Gastrocnemius medialis (tissue), 4 donors: ENCODE data around the gene CNPY2. TPM values are rescaled to one million over a fixed set of nuclear protein-coding genes. Genes with fewer than 3 reads are reported as not detected.
"Not testable (repeated sequence)": the region's sequence is repeated elsewhere in the genome, so short reads cannot be mapped to it uniquely, and the experiment has no call there.

Source experiments
- ATAC-seq, 2 donors: fragments of 150-250 bp; one replicate each; pipeline ENCODE4 v1.9.1; 2016
- DNase-seq, 2 donors: peaks; one replicate each; pipeline ENCODE4 v3.0.0-alpha.2; 2019
- H3K27ac ChIP-seq, 4 donors: fragments of 200-600 bp; sonication (generic); 1 replicate in 1 of 4; 2 replicates in 3 of 4; pipeline ENCODE4 v1.5.1; 2016 to 2018; ENCODE audit warnings: mild to moderate bottlenecking in 2 of 4, moderate library complexity in 1 of 4
- H3K27me3 ChIP-seq, 3 donors: fragments of 200-600 bp; sonication (generic) in 2 of 3; 1 replicate in 1 of 3; 2 replicates in 2 of 3; pipeline versions ENCODE4 v1.5.1 to v1.6.0; 2016 to 2019; ENCODE audit warnings: mild to moderate bottlenecking in 1 of 3, moderate library complexity in 1 of 3
- H3K36me3 ChIP-seq, 2 donors: fragments of 200-600 bp; sonication (generic) in 1 of 2; one replicate each; pipeline ENCODE4 v1.5.1; 2017 to 2018
- H3K4me1 ChIP-seq, 2 donors: fragments of 200-600 bp; sonication (generic) in 1 of 2; one replicate each; pipeline ENCODE4 v1.5.1; 2016 to 2017; ENCODE audit warnings: mild to moderate bottlenecking in 2 of 2
- H3K4me3 ChIP-seq, 4 donors: fragments of 200-600 bp; sonication (generic) in 3 of 4; 1 replicate in 1 of 4; 2 replicates in 3 of 4; pipeline ENCODE4 v1.5.1; 2016 to 2019; ENCODE audit warnings: mild to moderate bottlenecking in 2 of 4
- H3K9me3 ChIP-seq, 3 donors: fragments of 200-600 bp; sonication (generic) in 2 of 3; 1 replicate in 1 of 3; 2 replicates in 2 of 3; pipeline ENCODE4 v1.5.1; 2016 to 2019
- CTCF ChIP-seq, 5 experiments: fragments of 450-650 bp in 3 of 5; fragments of 200-600 bp in 2 of 5; sonication (generic) in 2 of 5; IDR thresholded peaks in 4 of 5; conservative IDR thresholded peaks in 1 of 5; 1 replicate in 4 of 5; 2 replicates in 1 of 5; pipeline ENCODE4 v1.5.1; 2016 to 2019; ENCODE audit warnings: antibody characterized with exemption in 5 of 5, mild to moderate bottlenecking in 3 of 5, moderate library complexity in 3 of 5
- POLR2A ChIP-seq, 2 donors: fragments of 450-650 bp; IDR thresholded peaks; one replicate each; pipeline ENCODE4 v1.6.1; 2017; ENCODE audit warnings: antibody characterized with exemption in 2 of 2, mild to moderate bottlenecking in 2 of 2, moderate library complexity in 2 of 2
- in situ Hi-C, 4 donors: fragments of 200-750 bp; cut with MboI; loops; one replicate each; pipeline versions ENCODE4 v1.15.0 to v1.8.0; 2017; ENCODE audit warnings: low sequenced_read_pairs in 4 of 4
- intact Hi-C: fragments of 100-400 bp; cut with DNase I; formaldehyde crosslinking; loops from one replicate; pipeline ENCODE4 v1.15.1; 2023; ENCODE audit warnings: low total_unique reads
- total RNA-seq, 4 donors: library from RNA; depleted of rRNA; stranded (reverse); fragments of >200 nt; gene quantifications; one replicate each; pipeline versions ENCODE4 v1.1.0 to v1.2.3, GENCODE V29; 2016

The CNPY2 gene
- total RNA-seq, 4 donors from 2014 or later: 21.7 to 59.1 (median 28.4) TPM

GRCh38 chr12:56348776-56349175, 33.0 kb upstream of the CNPY2 start:
- no peaks in the 10 kb centered on the region for H3K27me3 ChIP-seq
- intact Hi-C loops: no loop called here
- DNase-seq: no peak
- H3K4me1 ChIP-seq: no peaks in the 10 kb centered on the region
- TF ChIP-seq POLR2A (IDR thresholded peaks at IDR 0.05) (no peak), CTCF (IDR thresholded peaks at IDR 0.05 in 4 of 5, conservative IDR thresholded peaks at IDR 0.05 in 1 of 5) (no peak)
- peaks cover 3 to 87% of the 10 kb centered on the region in 2 donors for H3K36me3 ChIP-seq
- no peaks in the 10 kb centered on the region for H3K9me3 ChIP-seq
- no peak overlapping the region for H3K27ac ChIP-seq
- ATAC-seq: no peak
- in situ Hi-C loops: no loop called here
- no peak overlapping the region for H3K4me3 ChIP-seq

GRCh38 chr12:56347255-56347654, 31.5 kb upstream of the CNPY2 start:
- H3K27me3 ChIP-seq, intact Hi-C loops, ATAC-seq, H3K9me3 ChIP-seq, H3K27ac ChIP-seq, H3K4me3 ChIP-seq, DNase-seq, in situ Hi-C loops, H3K4me1 ChIP-seq: not testable (repeated sequence)
- H3K36me3 ChIP-seq: peaks cover 3 to 90% of the 10 kb centered on the region in 2 donors

GRCh38 chr12:56346675-56347074, 30.9 kb upstream of the CNPY2 start:
- Histone ChIP-seq H3K27me3 (no peaks in the 10 kb centered on the region), H3K27ac (no peak overlapping the region), H3K9me3 (no peaks in the 10 kb centered on the region), H3K4me3 (no peak overlapping the region), H3K36me3 (peaks cover 3 to 85% of the 10 kb centered on the region in 2 donors), H3K4me1 (no peaks in the 10 kb centered on the region)
- DNase-seq (no peak), ATAC-seq (peak in 1 of 2 donors; percentile 55)
- in situ Hi-C loops (no loop called here), intact Hi-C loops (no loop called here)
- no peak for TF ChIP-seq CTCF (IDR thresholded peaks at IDR 0.05 in 4 of 5, conservative IDR thresholded peaks at IDR 0.05 in 1 of 5)
- TF ChIP-seq POLR2A (IDR thresholded peaks at IDR 0.05): no peak

- H3K4me1 ChIP-seq, H3K27me3 ChIP-seq, H3K4me3 ChIP-seq, ATAC-seq, intact Hi-C loops, H3K9me3 ChIP-seq, in situ Hi-C loops, DNase-seq, H3K27ac ChIP-seq: not testable (repeated sequence)
- H3K36me3 ChIP-seq: peaks cover 0 to 43% of the 10 kb centered on the region in 2 donors
Observed at GRCh38 chr12:56342290-56342689, 26.5 kb upstream of the CNPY2 start.

GRCh38 chr12:56341616-56342015, 25.8 kb upstream of the CNPY2 start:
- Histone ChIP-seq H3K27me3 (no peaks in the 10 kb centered on the region), H3K36me3 (peaks cover 0 to 36% of the 10 kb centered on the region in 2 donors), H3K4me1 (no peaks in the 10 kb centered on the region), H3K9me3 (no peaks in the 10 kb centered on the region), H3K27ac (no peak overlapping the region), H3K4me3 (no peak overlapping the region)
- DNase-seq (no peak), ATAC-seq (no peak)
- TF ChIP-seq CTCF (IDR thresholded peaks at IDR 0.05 in 4 of 5, conservative IDR thresholded peaks at IDR 0.05 in 1 of 5) (no peak), POLR2A (IDR thresholded peaks at IDR 0.05) (no peak)
- in situ Hi-C loops (no loop called here), intact Hi-C loops (no loop called here)

GRCh38 chr12:56339158-56339422, 23.3 kb upstream of the CNPY2 start:
- H3K4me3 ChIP-seq: no peak overlapping the region
- H3K4me1 ChIP-seq: peaks cover 4 to 5% of the 10 kb centered on the region in 2 donors
- DNase-seq: no peak
- H3K27ac ChIP-seq: no peak overlapping the region
- no peaks in the 10 kb centered on the region for H3K27me3 ChIP-seq
- no peaks in the 10 kb centered on the region for H3K9me3 ChIP-seq
- H3K36me3 ChIP-seq: peaks cover 0 to 19% of the 10 kb centered on the region in 2 donors
- in situ Hi-C loops (no loop called here), intact Hi-C loops (no loop called here)
- no peak for ATAC-seq
- TF ChIP-seq CTCF (IDR thresholded peaks at IDR 0.05 in 4 of 5, conservative IDR thresholded peaks at IDR 0.05 in 1 of 5) (no peak), POLR2A (IDR thresholded peaks at IDR 0.05) (no peak)
